Spleen (tissue), 7 donors: ENCODE results near the gene GLUL.

Experiments
- POLR2A ChIP-seq, 3 donors: fragments of 450-650 bp; IDR thresholded peaks; one replicate each; pipeline ENCODE4 v1.5.1; 2017; ENCODE audit warnings: antibody characterized with exemption in 3 of 3, mild to moderate bottlenecking in 1 of 3
- TF ChIP-seq, protein P1 (sequence below), 11 experiments: fragments of 200-600 bp in 7 of 11; fragments of 450-650 bp in 4 of 11; sonication (generic) in 4 of 11; IDR thresholded peaks in 8 of 11; conservative IDR thresholded peaks in 3 of 11; 1 replicate in 7 of 11; 2 replicates in 4 of 11; pipeline versions ENCODE4 v1.4.0 to v1.8.0; 2016 to 2021; ENCODE audit warnings: antibody characterized with exemption in 11 of 11, inconsistent platforms in 4 of 11, mild to moderate bottlenecking in 1 of 11
- donor health status: DM: no; HTN: no; CAD: no; lungs with moderate emphysema.
- donor health status: DM: no; HTN: no; CAD: no.
- donor health status: DM: no; HTN: no; CAD: no.

DNA sequence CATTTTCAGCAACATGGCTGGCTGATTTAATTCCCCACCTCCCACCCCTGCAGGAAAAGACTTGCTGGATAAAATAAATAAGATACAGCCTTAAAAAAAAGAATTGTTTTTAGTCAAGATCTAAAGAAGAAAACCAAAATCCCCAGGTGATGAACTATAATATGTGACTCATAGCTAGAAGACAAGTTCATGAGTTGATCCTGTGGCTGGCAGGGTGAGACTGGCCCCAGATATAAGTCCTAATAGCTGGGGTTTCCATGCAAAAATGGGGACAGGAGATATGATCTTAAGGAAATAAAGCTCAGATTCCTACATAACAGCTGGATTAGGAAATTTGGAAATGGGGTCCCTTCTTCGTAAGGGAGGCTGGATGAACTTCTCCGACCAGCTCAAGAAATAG lies 36.5 kb upstream of the GLUL start:
- TF ChIP-seq, protein P1, sequence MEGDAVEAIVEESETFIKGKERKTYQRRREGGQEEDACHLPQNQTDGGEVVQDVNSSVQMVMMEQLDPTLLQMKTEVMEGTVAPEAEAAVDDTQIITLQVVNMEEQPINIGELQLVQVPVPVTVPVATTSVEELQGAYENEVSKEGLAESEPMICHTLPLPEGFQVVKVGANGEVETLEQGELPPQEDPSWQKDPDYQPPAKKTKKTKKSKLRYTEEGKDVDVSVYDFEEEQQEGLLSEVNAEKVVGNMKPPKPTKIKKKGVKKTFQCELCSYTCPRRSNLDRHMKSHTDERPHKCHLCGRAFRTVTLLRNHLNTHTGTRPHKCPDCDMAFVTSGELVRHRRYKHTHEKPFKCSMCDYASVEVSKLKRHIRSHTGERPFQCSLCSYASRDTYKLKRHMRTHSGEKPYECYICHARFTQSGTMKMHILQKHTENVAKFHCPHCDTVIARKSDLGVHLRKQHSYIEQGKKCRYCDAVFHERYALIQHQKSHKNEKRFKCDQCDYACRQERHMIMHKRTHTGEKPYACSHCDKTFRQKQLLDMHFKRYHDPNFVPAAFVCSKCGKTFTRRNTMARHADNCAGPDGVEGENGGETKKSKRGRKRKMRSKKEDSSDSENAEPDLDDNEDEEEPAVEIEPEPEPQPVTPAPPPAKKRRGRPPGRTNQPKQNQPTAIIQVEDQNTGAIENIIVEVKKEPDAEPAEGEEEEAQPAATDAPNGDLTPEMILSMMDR (IDR thresholded peaks at IDR 0.05 in 8 of 11, conservative IDR thresholded peaks at IDR 0.05 in 3 of 11) = no peak
- TF ChIP-seq POLR2A (IDR thresholded peaks at IDR 0.05) = no peak
